Measurements from ENCODE around the gene METTL15.

DNA sequence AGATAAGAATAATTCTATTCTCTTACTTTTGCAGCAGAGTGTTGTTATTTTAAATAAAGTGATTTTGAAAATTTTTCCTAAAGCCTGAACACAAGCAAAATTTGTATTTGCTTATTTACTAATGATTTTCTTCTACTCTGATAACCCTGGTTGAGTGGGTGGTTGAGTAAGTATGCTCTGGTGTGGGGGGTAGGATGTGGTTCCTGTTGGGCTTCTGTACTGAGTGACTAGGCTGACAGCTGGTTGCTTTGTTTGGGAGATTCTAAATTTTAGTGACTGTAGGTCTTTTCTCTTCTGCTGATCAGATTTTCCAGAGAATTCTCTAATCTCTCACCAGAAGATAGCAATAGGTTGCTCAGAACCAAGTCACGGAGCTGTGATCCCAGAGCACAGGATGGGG, 61.6 kb downstream of the METTL15 start:
- TF ChIP-seq, protein P1, sequence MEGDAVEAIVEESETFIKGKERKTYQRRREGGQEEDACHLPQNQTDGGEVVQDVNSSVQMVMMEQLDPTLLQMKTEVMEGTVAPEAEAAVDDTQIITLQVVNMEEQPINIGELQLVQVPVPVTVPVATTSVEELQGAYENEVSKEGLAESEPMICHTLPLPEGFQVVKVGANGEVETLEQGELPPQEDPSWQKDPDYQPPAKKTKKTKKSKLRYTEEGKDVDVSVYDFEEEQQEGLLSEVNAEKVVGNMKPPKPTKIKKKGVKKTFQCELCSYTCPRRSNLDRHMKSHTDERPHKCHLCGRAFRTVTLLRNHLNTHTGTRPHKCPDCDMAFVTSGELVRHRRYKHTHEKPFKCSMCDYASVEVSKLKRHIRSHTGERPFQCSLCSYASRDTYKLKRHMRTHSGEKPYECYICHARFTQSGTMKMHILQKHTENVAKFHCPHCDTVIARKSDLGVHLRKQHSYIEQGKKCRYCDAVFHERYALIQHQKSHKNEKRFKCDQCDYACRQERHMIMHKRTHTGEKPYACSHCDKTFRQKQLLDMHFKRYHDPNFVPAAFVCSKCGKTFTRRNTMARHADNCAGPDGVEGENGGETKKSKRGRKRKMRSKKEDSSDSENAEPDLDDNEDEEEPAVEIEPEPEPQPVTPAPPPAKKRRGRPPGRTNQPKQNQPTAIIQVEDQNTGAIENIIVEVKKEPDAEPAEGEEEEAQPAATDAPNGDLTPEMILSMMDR (IDR thresholded peaks at IDR 0.05 in 8 of 11, conservative IDR thresholded peaks at IDR 0.05 in 3 of 11) = no peak
- no peak for TF ChIP-seq POLR2AphosphoS5 (IDR thresholded peaks at IDR 0.05)
